Superior temporal gyrus (tissue), 1 donor: Measurements from ENCODE around the gene MYO7A.

Experiments
- DNase-seq: peaks from one replicate; pipeline ENCODE4 v3.0.0-alpha.2; 2016; ENCODE audit errors: extremely low spot score

Gene MYO7A

GRCh38 chr11:77127235-77127911 lies 673 bp upstream of the MYO7A start:
- peak; percentile 78 for DNase-seq

GRCh38 chr11:77129069-77129841 lies 1.2 kb downstream of the MYO7A start:
- DNase-seq, result no peak

- DNase-seq, result no peak
These were observed 2.1 kb downstream of the MYO7A start for GRCh38 chr11:77129842-77130756.

- DNase-seq, result no peak
These were observed 2.9 kb downstream of the MYO7A start for GRCh38 chr11:77130763-77131513.

GRCh38 chr11:77131560-77131959 lies 3.5 kb downstream of the MYO7A start:
- DNase-seq, result no peak

- no peak for DNase-seq
These were observed 7.0 kb downstream of the MYO7A start for GRCh38 chr11:77135069-77135468.

- no peak for DNase-seq
These were observed 8.0 kb downstream of the MYO7A start for GRCh38 chr11:77136074-77136473.

- DNase-seq, result no peak
These were observed 8.9 kb downstream of the MYO7A start for GRCh38 chr11:77136784-77137420.

GRCh38 chr11:77137421-77137820 lies 9.4 kb downstream of the MYO7A start:
- no peak for DNase-seq

GRCh38 chr11:77138106-77138649 lies 10.1 kb downstream of the MYO7A start:
- DNase-seq, result no peak

GRCh38 chr11:77139201-77139600 lies 11.2 kb downstream of the MYO7A start:
- DNase-seq, result no peak

- no peak for DNase-seq
These were observed 12.3 kb downstream of the MYO7A start for GRCh38 chr11:77140231-77140851.

GRCh38 chr11:77141034-77141433 lies 13.0 kb downstream of the MYO7A start:
- no peak for DNase-seq

- DNase-seq, result no peak
These were observed 13.4 kb downstream of the MYO7A start for GRCh38 chr11:77141475-77141874.

GRCh38 chr11:77142091-77142975 lies 14.3 kb downstream of the MYO7A start:
- DNase-seq, result no peak

- DNase-seq, result no peak
These were observed 15.5 kb downstream of the MYO7A start for GRCh38 chr11:77143405-77144020.

GRCh38 chr11:77144196-77144856 lies 16.3 kb downstream of the MYO7A start:
- no peak for DNase-seq

- DNase-seq, result no peak
These were observed 16.9 kb downstream of the MYO7A start for GRCh38 chr11:77144857-77145428.
